HG03575 (cell line): ENCODE measurements around the gene CHD1L.
"Not testable (repeated sequence)": the region's sequence is repeated elsewhere in the genome, so short reads cannot be mapped to it uniquely, and the experiment has no call there.

Source experiments
- ATAC-seq: cut with Tn5 transposase; IDR thresholded peaks from one replicate; pipeline ENCODE4 v1.9.1; 2021; ENCODE audit not compliant: unreplicated experiment, insufficient number of reproducible peaks, low FRiP score; ENCODE audit errors: extremely low read depth

Gene CHD1L

GRCh38 chr1:147246910-147247655 is 4.6 kb downstream of the CHD1L start:
- no peak for ATAC-seq

GRCh38 chr1:147247656-147248238 is 5.3 kb downstream of the CHD1L start:
- ATAC-seq: no peak

GRCh38 chr1:147252540-147252939 is 10.1 kb downstream of the CHD1L start:
- ATAC-seq: no peak

- no peak for ATAC-seq
Observed at GRCh38 chr1:147260956-147261355, 18.5 kb downstream of the CHD1L start.

- ATAC-seq: no peak
Observed at GRCh38 chr1:147264158-147264768, 21.8 kb downstream of the CHD1L start.

GRCh38 chr1:147266381-147266780 is 23.9 kb downstream of the CHD1L start:
- no peak for ATAC-seq

- no peak for ATAC-seq
Observed at GRCh38 chr1:147267711-147268110, 25.2 kb downstream of the CHD1L start.

- ATAC-seq: no peak
Observed at GRCh38 chr1:147270721-147271120, 28.2 kb downstream of the CHD1L start.

- no peak for ATAC-seq
Observed at GRCh38 chr1:147272042-147272441, 29.6 kb downstream of the CHD1L start.

- ATAC-seq: no peak
Observed at GRCh38 chr1:147273409-147274336, 31.2 kb downstream of the CHD1L start.

GRCh38 chr1:147281950-147282349 is 39.5 kb downstream of the CHD1L start:
- ATAC-seq: no peak

GRCh38 chr1:147283011-147283410 is 40.5 kb downstream of the CHD1L start:
- no peak for ATAC-seq

GRCh38 chr1:147287133-147287865 is 44.8 kb downstream of the CHD1L start:
- ATAC-seq: no peak

GRCh38 chr1:147292012-147292411 is 49.5 kb downstream of the CHD1L start:
- ATAC-seq: no peak

- ATAC-seq: no peak
Observed at GRCh38 chr1:147292631-147293251, 50.3 kb downstream of the CHD1L start.

- no peak for ATAC-seq
Observed at GRCh38 chr1:147297438-147297837, 55.0 kb downstream of the CHD1L start.

- ATAC-seq: not testable (repeated sequence)
Observed at GRCh38 chr1:147305803-147306202, 63.3 kb downstream of the CHD1L start.

GRCh38 chr1:147316968-147317367 is 74.5 kb downstream of the CHD1L start:
- no peak for ATAC-seq
